Ascending aorta (tissue), 2 donors: ENCODE data around the gene PGPEP1. TPM values are rescaled to one million over a fixed set of nuclear protein-coding genes. Genes with fewer than 3 reads are reported as not detected.
A peak's percentile ranks its signal among the peaks of the same experiment; 100 is the strongest.
"Not testable (repeated sequence)": the region's sequence is repeated elsewhere in the genome, so short reads cannot be mapped to it uniquely, and the experiment has no call there.

ENCODE experiments used
- DNase-seq, 2 donors: peaks; one replicate each; pipeline ENCODE4 v3.0.0-alpha.2; 2019; ENCODE audit warnings: low spot score in 2 of 2
- H3K27ac ChIP-seq, 2 donors: fragments of 200-600 bp; sonication (generic); one replicate each; pipeline ENCODE4 v1.5.1; 2016 to 2017; ENCODE audit warnings: mild to moderate bottlenecking in 1 of 2
- H3K27me3 ChIP-seq: fragments of 200-600 bp; sonication (generic); one replicate; pipeline ENCODE4 v1.5.1; 2017
- H3K36me3 ChIP-seq, 2 donors: fragments of 200-600 bp; sonication (generic); one replicate each; pipeline ENCODE4 v1.5.1; 2016
- H3K4me1 ChIP-seq, 2 donors: fragments of 200-600 bp; sonication (generic); one replicate each; pipeline ENCODE4 v1.5.1; 2016 to 2017; ENCODE audit warnings: mild to moderate bottlenecking in 1 of 2
- H3K4me3 ChIP-seq, 2 donors: fragments of 200-600 bp; sonication (generic); one replicate each; pipeline ENCODE4 v1.5.1; 2016 to 2017; ENCODE audit warnings: mild to moderate bottlenecking in 1 of 2
- H3K9me3 ChIP-seq, 2 donors: fragments of 200-600 bp; sonication (generic); one replicate each; pipeline ENCODE4 v1.5.1; 2016
- CTCF ChIP-seq, 3 experiments: fragments of 200-600 bp in 2 of 3; fragments of 450-650 bp in 1 of 3; sonication (generic) in 2 of 3; IDR thresholded peaks; one replicate each; pipeline ENCODE4 v1.5.1; 2016 to 2019; ENCODE audit warnings: antibody characterized with exemption in 3 of 3, mild to moderate bottlenecking in 1 of 3, moderate library complexity in 1 of 3
- intact Hi-C: fragments of 100-400 bp; cut with DNase I; formaldehyde crosslinking; loops from one replicate; pipeline ENCODE4 v1.15.1; 2023
- total RNA-seq: library from RNA; depleted of rRNA; stranded (reverse); fragments of >200 nt; gene quantifications from one replicate; pipeline ENCODE4 v1.1.0, GENCODE V29; 2016

Gene PGPEP1
- total RNA-seq, 1 donor from 2014 or later, result 14.8 TPM

- Histone ChIP-seq H3K27me3 (no peaks in the 10 kb centered on the region), H3K4me3 (peak overlapping the region; percentile 81 to 82), H3K27ac (peak overlapping the region in 1 of 2 donors; percentile 76), H3K36me3 (no peaks in the 10 kb centered on the region), H3K9me3 (no peaks in the 10 kb centered on the region), H3K4me1 (peaks cover 4 to 19% of the 10 kb centered on the region in 2 donors)
- no peak for TF ChIP-seq CTCF (IDR thresholded peaks at IDR 0.05)
- no peak for DNase-seq
- intact Hi-C loops, result no loop called here
Observed at GRCh38 chr19:18321734-18322102, 18.7 kb upstream of the PGPEP1 start.

GRCh38 chr19:18322318-18322758 lies 18.1 kb upstream of the PGPEP1 start:
- Histone ChIP-seq H3K27me3 (no peaks in the 10 kb centered on the region), H3K4me3 (peak overlapping the region; percentile 81 to 82), H3K27ac (peak overlapping the region; percentile 76 to 91), H3K36me3 (no peaks in the 10 kb centered on the region), H3K9me3 (no peaks in the 10 kb centered on the region), H3K4me1 (peaks cover 4 to 19% of the 10 kb centered on the region in 2 donors)
- TF ChIP-seq CTCF (IDR thresholded peaks at IDR 0.05), result no peak
- intact Hi-C loops, result no loop called here
- peak in 1 of 2 donors; percentile 74 for DNase-seq

- TF ChIP-seq CTCF (IDR thresholded peaks at IDR 0.05), result peak in 2 of 3 experiments; percentile 31 to 44
Observed at GRCh38 chr19:18322759-18323460, 17.5 kb upstream of the PGPEP1 start, which contains the start of gene LSM4. TSS of gene LSM4 (minus strand) at chr19:18323076. CDS start at chr19:18323020, 56 bp downstream.

GRCh38 chr19:18324373-18324731 lies 16.0 kb upstream of the PGPEP1 start:
- H3K36me3 ChIP-seq, H3K27me3 ChIP-seq, H3K9me3 ChIP-seq, H3K4me3 ChIP-seq, intact Hi-C loops, DNase-seq: not testable (repeated sequence)
- Histone ChIP-seq H3K27ac (peak overlapping the region in 1 of 2 donors; percentile 89), H3K4me1 (peaks cover 4 to 27% of the 10 kb centered on the region in 2 donors)

More at GRCh38 chr19:18322759-18323460, 17.5 kb upstream of the PGPEP1 start, which contains the start of gene LSM4:
- H3K9me3 ChIP-seq, result no peaks in the 10 kb centered on the region
- peak; percentile 90 to 99 for DNase-seq
- H3K4me1 ChIP-seq, result peaks cover 4 to 19% of the 10 kb centered on the region in 2 donors
- H3K36me3 ChIP-seq, result no peaks in the 10 kb centered on the region
- intact Hi-C loops, result loop anchor here (1.0 kb wide), 2 partner anchors 19 to 44 kb away; no protein-coding TSS in a partner anchor
- H3K27ac ChIP-seq, result peak within 1 kb of the TSS; percentile 89 to 91
- no peaks in the 10 kb centered on the region for H3K27me3 ChIP-seq
- H3K4me3 ChIP-seq, result peak within 1 kb of the TSS; percentile 81 to 82

GRCh38 chr19:18326772-18327171 lies 13.6 kb upstream of the PGPEP1 start:
- intact Hi-C loops, result loop anchor here (5.0 kb wide), 1 partner anchor 134 kb away; the partner anchor contains the start of gene MPV17L2
- no peak for TF ChIP-seq CTCF (IDR thresholded peaks at IDR 0.05)
- Histone ChIP-seq H3K4me3 (no peak overlapping the region), H3K36me3 (no peaks in the 10 kb centered on the region), H3K27me3 (no peaks in the 10 kb centered on the region), H3K27ac (no peak overlapping the region), H3K9me3 (no peaks in the 10 kb centered on the region), H3K4me1 (peaks cover 4 to 28% of the 10 kb centered on the region in 2 donors)
- no peak for DNase-seq

- Histone ChIP-seq H3K4me1 (peaks cover 0 to 19% of the 10 kb centered on the region in 2 donors), H3K36me3 (no peaks in the 10 kb centered on the region), H3K4me3 (peak overlapping the region; percentile 18 to 41), H3K27ac (peak overlapping the region; percentile 28 to 50), H3K9me3 (no peaks in the 10 kb centered on the region), H3K27me3 (no peaks in the 10 kb centered on the region)
- peak; percentile 88 to 96 (median 92) for TF ChIP-seq CTCF (IDR thresholded peaks at IDR 0.05)
- intact Hi-C loops, result loop anchor here (1.0 to 5.0 kb wide), 2 partner anchors 46 to 136 kb away; partner anchors contain the start of gene MPV17L2
- DNase-seq, result peak; percentile 79 to 97
Observed at GRCh38 chr19:18328340-18329034, 11.9 kb upstream of the PGPEP1 start.
